H9 (cell line): Measurements from ENCODE around the gene GRIP1. TPM values are rescaled to one million over a fixed set of nuclear protein-coding genes. Genes with fewer than 3 reads are reported as not detected.

Source experiments
- DNase-seq: peaks from one replicate; pipeline ENCODE4 v3.0.0-alpha.2; 2017
- H2AFZ ChIP-seq: one replicate; pipeline ENCODE4 v1.6.1; 2013; ENCODE audit warnings: mild to moderate bottlenecking, low read length, control low read depth, moderate library complexity
- H2AK5ac ChIP-seq: 2 replicates; pipeline ENCODE4 v1.6.1; 2013; ENCODE audit warnings: low read length, control low read depth, mixed read lengths; ENCODE audit not compliant: insufficient read length
- H2BK120ac ChIP-seq: one replicate; pipeline ENCODE4 v1.6.1; 2013; ENCODE audit warnings: low read depth, mild to moderate bottlenecking, low read length, control low read depth, inconsistent platforms; ENCODE audit not compliant: poor library complexity, severe bottlenecking
- H2BK12ac ChIP-seq: 2 replicates; pipeline ENCODE4 v1.6.1; 2013; ENCODE audit warnings: low read length, control low read depth, mixed read lengths, low read depth; ENCODE audit not compliant: insufficient read length
- H2BK15ac ChIP-seq: 2 replicates; pipeline ENCODE4 v1.6.1; 2013; ENCODE audit warnings: low read depth, low read length, control low read depth
- H2BK20ac ChIP-seq: one replicate; pipeline ENCODE4 v1.6.1; 2013; ENCODE audit warnings: low read depth, mild to moderate bottlenecking, low read length, control low read depth, inconsistent platforms; ENCODE audit not compliant: poor library complexity, severe bottlenecking
- H2BK5ac ChIP-seq: 2 replicates; pipeline ENCODE4 v1.6.1; 2013; ENCODE audit warnings: low read length, control low read depth, mixed read lengths; ENCODE audit not compliant: insufficient read length
- H3K14ac ChIP-seq: 2 replicates; pipeline ENCODE4 v1.6.1; 2013; ENCODE audit warnings: low read length, control low read depth; ENCODE audit not compliant: insufficient read depth
- H3K18ac ChIP-seq: 2 replicates; pipeline ENCODE4 v1.6.1; 2013; ENCODE audit warnings: low read depth, mild to moderate bottlenecking, mixed read lengths, low read length, control low read depth; ENCODE audit not compliant: insufficient read length
- H3K23ac ChIP-seq: 2 replicates; pipeline ENCODE4 v1.6.1; 2013; ENCODE audit warnings: low read length, control low read depth, mixed read lengths, low read depth; ENCODE audit not compliant: insufficient read length
- H3K23me2 ChIP-seq: 2 replicates; pipeline ENCODE4 v1.6.1; 2013; ENCODE audit warnings: low read depth, mild to moderate bottlenecking, mixed read lengths, low read length, control low read depth; ENCODE audit not compliant: insufficient read length, poor library complexity, severe bottlenecking
- H3K27ac ChIP-seq: 2 replicates; pipeline ENCODE4 v1.5.1; 2013; ENCODE audit warnings: low read length, control low read depth, mixed read lengths, low read depth; ENCODE audit not compliant: insufficient read length
- H3K27me3 ChIP-seq: 2 replicates; pipeline ENCODE4 v1.6.1; 2013; ENCODE audit warnings: low read length, control low read depth, inconsistent platforms; ENCODE audit not compliant: insufficient read depth
- H3K4ac ChIP-seq: 2 replicates; pipeline ENCODE4 v1.6.1; 2013; ENCODE audit warnings: low read depth, mild to moderate bottlenecking, control low read depth, inconsistent platforms, low read length, moderate library complexity
- H3K4me1 ChIP-seq: 2 replicates; pipeline ENCODE4 v1.6.1; 2013; ENCODE audit warnings: low read length, control low read depth, inconsistent platforms; ENCODE audit not compliant: insufficient read depth
- H3K4me2 ChIP-seq: 2 replicates; pipeline ENCODE4 v1.6.1; 2013; ENCODE audit warnings: low read length, control low read depth, mixed read lengths; ENCODE audit not compliant: insufficient read length, insufficient read depth
- H3K56ac ChIP-seq: 2 replicates; pipeline ENCODE4 v1.6.1; 2013; ENCODE audit warnings: low read depth, mild to moderate bottlenecking, mixed read lengths, low read length, control low read depth; ENCODE audit not compliant: insufficient read length
- H3K79me1 ChIP-seq: 2 replicates; pipeline ENCODE4 v1.6.1; 2013; ENCODE audit warnings: low read depth, mild to moderate bottlenecking, moderate library complexity, low read length, control low read depth, inconsistent platforms; ENCODE audit not compliant: insufficient read depth, poor library complexity, severe bottlenecking
- H3K79me2 ChIP-seq: 2 replicates; pipeline ENCODE4 v1.6.1; 2013; ENCODE audit warnings: low read length, control low read depth, inconsistent platforms; ENCODE audit not compliant: insufficient read depth
- H3K9ac ChIP-seq: 2 replicates; pipeline ENCODE4 v1.6.1; 2013; ENCODE audit warnings: low read length, control low read depth, mixed read lengths; ENCODE audit not compliant: insufficient read length; ENCODE audit errors: extremely low read depth
- H3K9me3 ChIP-seq: one replicate; pipeline ENCODE4 v1.6.1; 2013; ENCODE audit warnings: low read depth, low read length, inconsistent platforms; ENCODE audit not compliant: control insufficient read depth
- H3T11ph ChIP-seq: one replicate; pipeline ENCODE4 v1.6.1; 2013; ENCODE audit warnings: mild to moderate bottlenecking, low read length, control low read depth, inconsistent platforms
- H4K20me1 ChIP-seq: one replicate; pipeline ENCODE4 v1.6.1; 2013; ENCODE audit not compliant: control insufficient read depth, insufficient read length, insufficient read depth
- H4K5ac ChIP-seq: 2 replicates; pipeline ENCODE4 v1.6.1; 2013; ENCODE audit warnings: low read depth, mild to moderate bottlenecking, mixed read lengths, low read length, control low read depth; ENCODE audit not compliant: insufficient read length
- H4K8ac ChIP-seq: replicated peaks from 2 replicates; pipeline ENCODE4 v1.6.1; 2013; ENCODE audit warnings: low read length, control low read depth, mixed read lengths, low read depth; ENCODE audit not compliant: insufficient read length
- H4K91ac ChIP-seq: 2 replicates; pipeline ENCODE4 v1.6.1; 2013; ENCODE audit warnings: low read depth, mild to moderate bottlenecking, moderate library complexity, mixed read lengths, low read length, control low read depth; ENCODE audit not compliant: insufficient read length
- H3K27ac Mint-ChIP-seq, 3 experiments: 2 replicates in 2 of 3; 3 replicates in 1 of 3; pipeline ENCODE4 v1.8.0; 2020 to 2021; ENCODE audit warnings: mixed read lengths in 3 of 3, mild to moderate bottlenecking in 1 of 3, moderate library complexity in 1 of 3
- H3K27me3 Mint-ChIP-seq: 2 replicates; pipeline ENCODE4 v1.8.0; 2021; ENCODE audit warnings: low read depth, mild to moderate bottlenecking, moderate library complexity, mixed read lengths
- H3K36me3 Mint-ChIP-seq, 3 experiments: 2 replicates in 2 of 3; 3 replicates in 1 of 3; pipeline ENCODE4 v1.8.0; 2020 to 2021; ENCODE audit warnings: low read depth in 3 of 3, mixed read lengths in 3 of 3; ENCODE audit not compliant: insufficient read depth in 1 of 3
- H3K4me1 Mint-ChIP-seq, 2 experiments: 2 replicates each; pipeline ENCODE4 v1.8.0; 2020; ENCODE audit warnings: mixed read lengths in 2 of 2
- H3K4me3 Mint-ChIP-seq, 2 experiments: 2 replicates in 1 of 2; 3 replicates in 1 of 2; pipeline ENCODE4 v1.8.0; 2020 to 2021; ENCODE audit warnings: mild to moderate bottlenecking in 2 of 2, mixed read lengths in 2 of 2, moderate library complexity in 1 of 2
- H3K9me3 Mint-ChIP-seq, 2 experiments: 2 replicates in 1 of 2; 3 replicates in 1 of 2; pipeline ENCODE4 v1.8.0; 2020; ENCODE audit warnings: mild to moderate bottlenecking in 2 of 2, mixed read lengths in 2 of 2, moderate library complexity in 1 of 2
- WGBS: extraction: QIAGEN DNeasy Blood & Tissue Kit; methylation state at CpG from one replicate; pipeline ENCODE4 v1.1.7; 2013; ENCODE audit warnings: missing lambda C conversion rate, low lambda C conversion rate, mixed read lengths; ENCODE audit not compliant: insufficient read length; ENCODE audit errors: extremely low coverage; 5-methylcytosine and 5-hydroxymethylcytosine counted together
- total RNA-seq: library from RNA; stranded (reverse); gene quantifications from 2 replicates; pipeline ENCODE4 v1.2.1, GENCODE V29; 2021
- TF ChIP-seq, protein P1 (sequence below): fragments of 200-600 bp; sonication (generic); conservative IDR thresholded peaks from 3 replicates; pipeline ENCODE4 v1.8.0; 2021; ENCODE audit warnings: antibody characterized with exemption, mild to moderate bottlenecking

Gene GRIP1
- total RNA-seq, 1 experiment from 2014 or later, result 19.5 TPM

DNA sequence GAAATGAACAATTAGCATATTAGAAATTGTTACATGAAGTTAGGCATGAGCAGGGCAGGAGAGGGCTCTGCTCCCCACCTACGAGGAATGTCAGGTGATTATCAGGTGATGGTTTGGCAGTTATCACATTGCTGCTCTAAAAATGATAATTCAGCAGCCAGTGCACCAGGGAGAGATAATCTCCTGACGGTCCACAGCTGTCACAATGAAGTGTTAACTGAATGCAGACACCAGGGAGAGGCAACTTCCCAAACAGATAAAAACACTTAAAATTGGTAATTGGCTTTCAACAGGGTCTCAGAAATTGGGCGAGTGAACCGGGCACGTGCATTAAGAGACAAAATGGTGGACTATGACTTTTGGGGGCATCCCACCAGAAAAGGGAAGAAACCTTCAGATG is 176.0 kb downstream of the GRIP1 start:
- H4K8ac ChIP-seq, result no peak overlapping the region
- H2BK120ac ChIP-seq, result no peak overlapping the region
- H3K18ac ChIP-seq, result no peak overlapping the region
- peaks cover 27 to 38% of the 10 kb centered on the region in 2 experiments for H3K4me1 Mint-ChIP-seq
- no peak overlapping the region for H3K14ac ChIP-seq
- no peak overlapping the region for H2BK5ac ChIP-seq
- TF ChIP-seq, protein P1, sequence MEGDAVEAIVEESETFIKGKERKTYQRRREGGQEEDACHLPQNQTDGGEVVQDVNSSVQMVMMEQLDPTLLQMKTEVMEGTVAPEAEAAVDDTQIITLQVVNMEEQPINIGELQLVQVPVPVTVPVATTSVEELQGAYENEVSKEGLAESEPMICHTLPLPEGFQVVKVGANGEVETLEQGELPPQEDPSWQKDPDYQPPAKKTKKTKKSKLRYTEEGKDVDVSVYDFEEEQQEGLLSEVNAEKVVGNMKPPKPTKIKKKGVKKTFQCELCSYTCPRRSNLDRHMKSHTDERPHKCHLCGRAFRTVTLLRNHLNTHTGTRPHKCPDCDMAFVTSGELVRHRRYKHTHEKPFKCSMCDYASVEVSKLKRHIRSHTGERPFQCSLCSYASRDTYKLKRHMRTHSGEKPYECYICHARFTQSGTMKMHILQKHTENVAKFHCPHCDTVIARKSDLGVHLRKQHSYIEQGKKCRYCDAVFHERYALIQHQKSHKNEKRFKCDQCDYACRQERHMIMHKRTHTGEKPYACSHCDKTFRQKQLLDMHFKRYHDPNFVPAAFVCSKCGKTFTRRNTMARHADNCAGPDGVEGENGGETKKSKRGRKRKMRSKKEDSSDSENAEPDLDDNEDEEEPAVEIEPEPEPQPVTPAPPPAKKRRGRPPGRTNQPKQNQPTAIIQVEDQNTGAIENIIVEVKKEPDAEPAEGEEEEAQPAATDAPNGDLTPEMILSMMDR, result no peak
- H3K23me2 ChIP-seq, result no peaks in the 10 kb centered on the region
- no peak overlapping the region for H3K27ac Mint-ChIP-seq
- no peak overlapping the region for H3T11ph ChIP-seq
- H2AK5ac ChIP-seq, result no peak overlapping the region
- no peaks in the 10 kb centered on the region for H3K79me2 ChIP-seq
- H3K9me3 Mint-ChIP-seq, result no peaks in the 10 kb centered on the region
- peaks cover 0 to 3% (median 0%) of the 10 kb centered on the region in 3 experiments; a peak in 2 of 7 replicates for H3K36me3 Mint-ChIP-seq
- no peak overlapping the region for H3K27ac ChIP-seq
- H3K9me3 ChIP-seq, result no peaks in the 10 kb centered on the region
- DNase-seq, result no peak
- no peaks in the 10 kb centered on the region for H3K27me3 Mint-ChIP-seq
- no peaks in the 10 kb centered on the region for H3K79me1 ChIP-seq
- peaks cover 3% of the 10 kb centered on the region; the same call in 1 of the 2 replicates for H3K4me1 ChIP-seq
- H3K4me2 ChIP-seq, result no peak overlapping the region
- no peak overlapping the region for H3K23ac ChIP-seq
- H2BK15ac ChIP-seq, result no peak overlapping the region
- H4K20me1 ChIP-seq, result no peaks in the 10 kb centered on the region
- no peaks in the 10 kb centered on the region for H3K27me3 ChIP-seq
- no peak overlapping the region for H2BK20ac ChIP-seq
- no peak overlapping the region for H2BK12ac ChIP-seq
- H2AFZ ChIP-seq, result no peak overlapping the region
- H3K4ac ChIP-seq, result no peak overlapping the region
- no peak overlapping the region for H3K4me3 Mint-ChIP-seq
- no peak overlapping the region for H4K5ac ChIP-seq
- H3K56ac ChIP-seq, result no peak overlapping the region
- no peak overlapping the region for H4K91ac ChIP-seq
- no CpG with 5 or more reads among the region's 5 CpGs for WGBS
- no peak overlapping the region for H3K9ac ChIP-seq
